ENCODE results near the gene NHLH2. TPM values are rescaled to one million over a fixed set of nuclear protein-coding genes. Genes with fewer than 3 reads are reported as not detected.

NHLH2 gene
- total RNA-seq, 1 donor from 2014 or later, result not detected

- Histone ChIP-seq H3K4me1 (no peaks in the 10 kb centered on the region), H3K9me3 (no peaks in the 10 kb centered on the region), H3K27ac (no peak overlapping the region), H3K27me3 (no peaks in the 10 kb centered on the region), H3K4me3 (no peak overlapping the region), H3K36me3 (no peaks in the 10 kb centered on the region)
- intact Hi-C loops (cut with DNase I), result no loop called here
- DNase-seq (ENCODE audit: low spot score in 2 of 2), result no peak
- TF ChIP-seq CTCF (IDR thresholded peaks at IDR 0.05), result no peak
Observed at GRCh38 chr1:115814685-115815398, 26.1 kb downstream of the NHLH2 start.

DNA sequence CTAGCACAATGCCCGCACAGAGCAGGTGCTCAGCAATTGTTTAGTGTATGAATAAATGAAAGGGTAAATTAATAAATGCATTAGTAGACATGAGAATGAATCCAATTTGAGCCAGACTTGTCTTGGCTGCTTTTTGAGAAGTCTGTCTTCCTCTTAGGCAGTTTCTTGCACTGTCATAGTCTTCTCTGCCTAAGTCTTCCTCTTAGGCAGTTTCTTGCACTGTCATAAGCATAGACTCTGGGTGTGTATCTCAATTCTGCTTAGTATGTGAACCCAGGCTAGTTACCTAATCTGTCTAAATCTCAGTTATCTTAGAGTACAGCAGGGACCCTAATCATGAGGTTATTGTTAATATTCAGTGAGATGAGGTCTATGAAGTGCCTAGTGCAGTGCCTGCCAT, 27.2 kb downstream of the NHLH2 start:
- H3K9me3 ChIP-seq, result no peaks in the 10 kb centered on the region
- H3K4me3 ChIP-seq, result no peak overlapping the region
- no peaks in the 10 kb centered on the region for H3K36me3 ChIP-seq
- no peak for TF ChIP-seq CTCF (IDR thresholded peaks at IDR 0.05)
- no peaks in the 10 kb centered on the region for H3K27me3 ChIP-seq
- no peak overlapping the region for H3K27ac ChIP-seq
- DNase-seq (ENCODE audit: low spot score in 2 of 2), result no peak
- intact Hi-C loops (cut with DNase I), result no loop called here
- no peaks in the 10 kb centered on the region for H3K4me1 ChIP-seq

DNA sequence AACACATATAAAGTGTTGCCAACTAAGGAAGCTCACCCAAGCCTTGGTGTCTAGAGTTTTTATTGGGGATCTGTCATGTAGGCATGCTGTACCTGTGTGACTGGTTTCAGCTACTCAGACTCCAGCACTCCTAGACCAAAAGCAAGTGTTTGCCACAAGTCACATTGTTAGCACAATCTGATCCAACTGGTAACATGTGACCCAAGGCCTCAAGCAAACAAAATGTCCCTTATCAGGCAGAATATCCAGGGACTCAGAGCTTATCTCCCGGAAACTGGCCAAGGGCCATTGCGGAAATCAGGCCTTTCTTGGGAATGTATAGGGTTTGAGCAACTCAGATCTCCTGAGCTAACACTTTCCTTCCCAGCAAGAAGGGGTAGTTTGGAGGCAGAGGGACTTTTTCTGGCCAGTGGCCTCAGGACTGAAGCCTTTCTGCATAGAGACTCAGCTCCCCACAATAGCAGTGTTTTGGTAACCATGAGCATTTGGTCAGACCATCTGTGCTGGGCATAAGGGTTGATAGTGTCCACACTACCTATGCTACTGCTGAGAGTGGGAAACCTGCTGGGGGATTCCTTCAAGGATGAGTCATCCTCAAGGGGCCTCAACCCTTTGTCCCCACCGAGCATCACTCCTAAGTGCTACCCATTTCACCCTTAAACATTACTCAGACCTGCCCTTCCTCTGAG, 29.6 kb downstream of the NHLH2 start:
- Histone ChIP-seq H3K9me3 (no peaks in the 10 kb centered on the region), H3K27me3 (no peaks in the 10 kb centered on the region), H3K27ac (no peak overlapping the region), H3K4me1 (no peaks in the 10 kb centered on the region), H3K4me3 (no peak overlapping the region), H3K36me3 (no peaks in the 10 kb centered on the region)
- no peak for DNase-seq (ENCODE audit: low spot score in 2 of 2)
- intact Hi-C loops (cut with DNase I), result no loop called here
- TF ChIP-seq CTCF (IDR thresholded peaks at IDR 0.05), result no peak

- DNase-seq (ENCODE audit: low spot score in 2 of 2), result no peak
- TF ChIP-seq CTCF (IDR thresholded peaks at IDR 0.05), result no peak
- H3K27ac ChIP-seq, result no peak overlapping the region
- intact Hi-C loops (cut with DNase I), result no loop called here
- no peak overlapping the region for H3K4me3 ChIP-seq
- H3K36me3 ChIP-seq, result no peaks in the 10 kb centered on the region
- H3K9me3 ChIP-seq, result no peaks in the 10 kb centered on the region
- no peaks in the 10 kb centered on the region for H3K27me3 ChIP-seq
- H3K4me1 ChIP-seq, result no peaks in the 10 kb centered on the region
Observed at GRCh38 chr1:115810609-115811008, 30.3 kb downstream of the NHLH2 start.

DNA sequence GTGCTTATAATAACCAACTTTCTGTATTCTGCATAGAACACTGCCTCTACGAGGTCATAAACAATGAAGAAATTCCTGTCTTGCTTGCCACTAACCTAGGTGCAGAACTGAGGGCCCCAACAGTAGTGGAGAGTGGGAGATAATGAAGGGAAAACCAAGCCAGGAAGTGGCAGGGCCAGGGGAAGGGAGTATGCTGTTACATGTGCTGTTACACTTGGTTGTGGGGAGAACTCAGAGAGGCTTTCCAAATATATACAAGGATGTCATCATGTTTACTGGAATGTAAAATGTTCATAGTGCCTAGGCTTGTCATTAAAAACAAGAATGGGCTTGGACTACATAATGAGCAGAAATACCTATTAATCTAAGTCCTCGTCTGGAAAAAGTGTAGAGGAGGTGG, 31.1 kb downstream of the NHLH2 start:
- Histone ChIP-seq H3K4me3 (no peak overlapping the region), H3K4me1 (no peaks in the 10 kb centered on the region), H3K36me3 (no peaks in the 10 kb centered on the region), H3K9me3 (no peaks in the 10 kb centered on the region), H3K27ac (no peak overlapping the region), H3K27me3 (no peaks in the 10 kb centered on the region)
- intact Hi-C loops (cut with DNase I), result no loop called here
- DNase-seq (ENCODE audit: low spot score in 2 of 2), result no peak
- TF ChIP-seq CTCF (IDR thresholded peaks at IDR 0.05), result no peak
